CD4-positive, alpha-beta T cell (primary cell): Measurements from ENCODE around the gene ZGPAT. TPM values are rescaled to one million over a fixed set of nuclear protein-coding genes. Genes with fewer than 3 reads are reported as not detected.
A peak's percentile ranks its signal among the peaks of the same experiment; 100 is the strongest.

Source experiments
- ATAC-seq: fragments of 200-7000 bp; cut with Tn5 transposase; one replicate; pipeline ENCODE4 v1.10.0; 2022; ENCODE audit warnings: mild to moderate bottlenecking; ENCODE audit not compliant: poor library complexity
- CTCF ChIA-PET: fragments of 350-600 bp; sonication (Branson Sonifier 250); formaldehyde crosslinking; loops from one replicate; lab custom pipeline; 2021; ENCODE audit warnings: antibody characterized with exemption, inconsistent platforms; lab: Charles Lee
- POLR2A ChIA-PET: fragments of 350-600 bp; sonication (Branson Sonifier 250); formaldehyde crosslinking; loops from one replicate; lab custom pipeline; 2021; ENCODE audit warnings: antibody characterized with exemption, inconsistent platforms; lab: Charles Lee
- DNase-seq, 14 experiments: peaks; one replicate each; pipeline ENCODE4 v3.0.0-alpha.2; 2013 to 2020; ENCODE audit warnings: mixed read lengths in 2 of 14
- H3K27ac ChIP-seq, 2 donors: one replicate each; pipeline versions ENCODE4 v1.5.1 to v1.7.0; 2013; ENCODE audit warnings: low read length in 2 of 2, low read depth in 1 of 2, mild to moderate bottlenecking in 1 of 2
- H3K27me3 ChIP-seq, 2 experiments: 1 replicate in 1 of 2; 2 replicates in 1 of 2; pipeline versions ENCODE4 v1.6.1 to v1.7.0; 2013; ENCODE audit warnings: low read length in 2 of 2, control low read depth in 1 of 2, mild to moderate bottlenecking in 1 of 2, moderate library complexity in 1 of 2; ENCODE audit not compliant: insufficient read depth in 2 of 2, control insufficient read depth in 1 of 2
- H3K36me3 ChIP-seq: one replicate; pipeline ENCODE4 v1.6.1; 2013; ENCODE audit warnings: low read length, control low read depth; ENCODE audit not compliant: insufficient read depth
- H3K4me1 ChIP-seq: one replicate; pipeline ENCODE4 v1.6.1; 2013; ENCODE audit warnings: low read length, control low read depth; ENCODE audit not compliant: insufficient read depth
- H3K4me3 ChIP-seq: one replicate; pipeline ENCODE4 v1.5.1; 2013; ENCODE audit warnings: mild to moderate bottlenecking, low read length, moderate library complexity
- H3K9me3 ChIP-seq, 2 experiments: 1 replicate in 1 of 2; 2 replicates in 1 of 2; pipeline versions ENCODE4 v1.6.1 to v1.7.0; 2013; ENCODE audit warnings: low read length in 2 of 2, mild to moderate bottlenecking in 2 of 2, control low read depth in 1 of 2, moderate library complexity in 1 of 2; ENCODE audit not compliant: control insufficient read depth in 1 of 2, insufficient read depth in 1 of 2
- H3K27ac Mint-ChIP-seq: one replicate; pipeline ENCODE4 v1.8.0; 2020; ENCODE audit warnings: mixed read lengths
- H3K27me3 Mint-ChIP-seq: one replicate; pipeline ENCODE4 v1.8.0; 2021; ENCODE audit warnings: mixed read lengths
- H3K36me3 Mint-ChIP-seq: one replicate; pipeline ENCODE4 v1.8.0; 2021; ENCODE audit warnings: low read depth, mixed read lengths
- H3K4me1 Mint-ChIP-seq: one replicate; pipeline ENCODE4 v1.8.0; 2021; ENCODE audit warnings: low read depth, mixed read lengths
- H3K4me3 Mint-ChIP-seq: one replicate; pipeline ENCODE4 v1.8.0; 2020; ENCODE audit warnings: mild to moderate bottlenecking, mixed read lengths
- H3K9me3 Mint-ChIP-seq: one replicate; pipeline ENCODE4 v1.8.0; 2020; ENCODE audit warnings: mixed read lengths
- CTCF ChIP-seq: fragments of 200-600 bp; IDR thresholded peaks from one replicate; pipeline ENCODE4 v1.8.0; 2022; ENCODE audit warnings: antibody characterized with exemption, mild to moderate bottlenecking
- intact Hi-C, 2 experiments: fragments of 100-400 bp; cut with DNase I in 1 of 2; cut with micrococcal nuclease in 1 of 2; formaldehyde crosslinking; loops; one replicate each; pipeline versions ENCODE4 v1.15.1 to v1.9.0; 2023 to 2025; cut with DNase I, micrococcal nuclease
- total RNA-seq, 174 experiments: library from RNA in 2 of 174; stranded (reverse) in 2 of 174; gene quantifications; one replicate each; pipeline ENCODE4 v1.2.3 and lab custom pipeline; 2021 to 2026

The ZGPAT gene
- total RNA-seq, 2 experiments from 2014 or later = 28.2 to 33.4 TPM

- ATAC-seq (no peak), DNase-seq (peak in 1 of 14 experiments; percentile 16)
- Histone ChIP-seq H3K27ac (no peak overlapping the region), H3K27me3 (no peaks in the 10 kb centered on the region), H3K9me3 (no peaks in the 10 kb centered on the region), H3K4me3 (no peak overlapping the region), H3K36me3 (peaks cover 41% of the 10 kb centered on the region), H3K4me1 (peaks cover 53% of the 10 kb centered on the region)
- no peak for TF ChIP-seq CTCF
- ChIA-PET CTCF (no interaction called here), POLR2A (no interaction called here)
- peaks cover 15% of the 10 kb centered on the region for H3K4me1 Mint-ChIP-seq
- no peaks in the 10 kb centered on the region for H3K9me3 Mint-ChIP-seq
- peaks cover 27% of the 10 kb centered on the region for H3K36me3 Mint-ChIP-seq
- H3K27me3 Mint-ChIP-seq = no peaks in the 10 kb centered on the region
- intact Hi-C loops = loop anchor here in 1 of 2 experiments (10.0 kb wide), 1 partner anchor 272 kb away; the partner anchor contains the start of gene SAMD10
- H3K27ac Mint-ChIP-seq = no peak overlapping the region
- H3K4me3 Mint-ChIP-seq = no peak overlapping the region
Measured at GRCh38 chr20:63702751-63703470, 4.9 kb upstream of the ZGPAT start.

GRCh38 chr20:63703471-63703975 is 4.3 kb upstream of the ZGPAT start:
- no peaks in the 10 kb centered on the region for H3K9me3 Mint-ChIP-seq
- H3K4me3 ChIP-seq = no peak overlapping the region
- DNase-seq (peak in 1 of 14 experiments; percentile 24), ATAC-seq (no peak)
- no peaks in the 10 kb centered on the region for H3K27me3 ChIP-seq
- H3K36me3 ChIP-seq = peaks cover 41% of the 10 kb centered on the region
- no peak overlapping the region for H3K27ac ChIP-seq
- H3K4me1 Mint-ChIP-seq = peaks cover 17% of the 10 kb centered on the region
- H3K9me3 ChIP-seq = no peaks in the 10 kb centered on the region
- H3K27ac Mint-ChIP-seq = no peak overlapping the region
- intact Hi-C loops = loop anchor here in 1 of 2 experiments (10.0 kb wide), 1 partner anchor 271 kb away; the partner anchor contains the start of gene SAMD10
- CTCF ChIA-PET = no interaction called here
- H3K4me1 ChIP-seq = peaks cover 52% of the 10 kb centered on the region
- peaks cover 27% of the 10 kb centered on the region for H3K36me3 Mint-ChIP-seq
- no peaks in the 10 kb centered on the region for H3K27me3 Mint-ChIP-seq
- no peak for TF ChIP-seq CTCF
- no peak overlapping the region for H3K4me3 Mint-ChIP-seq
- POLR2A ChIA-PET = interaction anchor here (0.8 kb wide), 1 partner anchor 37 kb away, joined by 3 read pairs; no protein-coding TSS in a partner anchor

- no peaks in the 10 kb centered on the region for H3K27me3 Mint-ChIP-seq
- no peak overlapping the region for H3K4me3 ChIP-seq
- H3K36me3 Mint-ChIP-seq = peaks cover 34% of the 10 kb centered on the region
- no peaks in the 10 kb centered on the region for H3K27me3 ChIP-seq
- H3K27ac ChIP-seq = no peak overlapping the region
- no peak for TF ChIP-seq CTCF
- H3K9me3 Mint-ChIP-seq = no peaks in the 10 kb centered on the region
- intact Hi-C loops = loop anchor here in 1 of 2 experiments (10.0 kb wide), 1 partner anchor 271 kb away; the partner anchor contains the start of gene SAMD10
- no peak for ATAC-seq
- peaks cover 45% of the 10 kb centered on the region for H3K36me3 ChIP-seq
- peaks cover 52% of the 10 kb centered on the region for H3K4me1 ChIP-seq
- peak in 1 of 14 experiments; percentile 12 for DNase-seq
- POLR2A ChIA-PET = interaction anchor here (0.8 kb wide), 1 partner anchor 36 kb away, joined by 3 read pairs; no protein-coding TSS in a partner anchor
- H3K27ac Mint-ChIP-seq = no peak overlapping the region
- H3K4me1 Mint-ChIP-seq = peaks cover 23% of the 10 kb centered on the region
- CTCF ChIA-PET = no interaction called here
- H3K4me3 Mint-ChIP-seq = no peak overlapping the region
- H3K9me3 ChIP-seq = no peaks in the 10 kb centered on the region
Measured at GRCh38 chr20:63703976-63704748, 3.7 kb upstream of the ZGPAT start.
